Activated T-helper 17 cell treated with anti-CD3 and anti-CD28 coated beads, Interleukin-2, amount 50 U/mL, for 72 hours (primary cell): ENCODE results near the gene AP5M1. TPM values are rescaled to one million over a fixed set of nuclear protein-coding genes. Genes with fewer than 3 reads are reported as not detected.

Source experiments
- ATAC-seq: fragments of 150-1000 bp; cut with Tn5 transposase; replicated peaks from 2 replicates; pipeline ENCODE4 v1.10.0; 2021; ENCODE audit warnings: mild to moderate bottlenecking, moderate library complexity
- H3K27ac Mint-ChIP-seq: one replicate; pipeline ENCODE4 v1.8.0; 2022; ENCODE audit warnings: mixed read lengths
- H3K27me3 Mint-ChIP-seq: one replicate; pipeline ENCODE4 v1.8.0; 2022; ENCODE audit warnings: mixed read lengths
- H3K36me3 Mint-ChIP-seq: one replicate; pipeline ENCODE4 v1.8.0; 2022; ENCODE audit warnings: low read depth, mild to moderate bottlenecking, mixed read lengths
- H3K4me1 Mint-ChIP-seq: one replicate; pipeline ENCODE4 v1.8.0; 2022; ENCODE audit warnings: mixed read lengths
- H3K4me3 Mint-ChIP-seq: one replicate; pipeline ENCODE4 v1.8.0; 2022; ENCODE audit warnings: mild to moderate bottlenecking, mixed read lengths
- H3K9me3 Mint-ChIP-seq: one replicate; pipeline ENCODE4 v1.8.0; 2022; ENCODE audit warnings: mixed read lengths
- total RNA-seq, 2 donors: library from RNA; stranded (reverse); gene quantifications; one replicate each; pipeline ENCODE4 v1.2.3, GENCODE V29; 2022

The AP5M1 gene
- total RNA-seq, 2 donors from 2014 or later = 25.5 to 34.9 TPM

DNA sequence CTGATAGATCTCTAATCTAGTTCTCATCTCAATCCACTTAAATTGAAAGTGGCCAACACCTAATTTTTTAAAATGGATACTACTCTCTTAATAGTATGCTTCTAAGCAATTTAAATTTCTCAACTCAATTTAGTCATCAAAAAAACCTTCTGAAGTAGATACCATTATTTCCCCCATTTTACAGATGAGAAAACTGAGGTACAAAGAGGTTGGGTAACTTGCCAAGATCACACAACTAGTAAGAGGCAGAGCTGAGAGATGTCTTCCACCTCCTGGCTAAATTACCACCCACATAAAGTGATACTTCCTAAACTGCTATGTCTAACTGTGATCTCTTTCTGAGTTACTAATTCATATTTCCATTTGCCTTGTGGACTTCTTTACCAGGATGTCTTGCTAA, 6.7 kb upstream of the AP5M1 start:
- peaks cover 31% of the 10 kb centered on the region for H3K36me3 Mint-ChIP-seq
- H3K9me3 Mint-ChIP-seq = peaks cover 3% of the 10 kb centered on the region
- H3K4me1 Mint-ChIP-seq = peaks cover 32% of the 10 kb centered on the region
- no peaks in the 10 kb centered on the region for H3K27me3 Mint-ChIP-seq
- ATAC-seq = no peak
- H3K27ac Mint-ChIP-seq = peak overlapping the region; percentile 59
- H3K4me3 Mint-ChIP-seq = no peak overlapping the region

GRCh38 chr14:57266065-57266464, 2.7 kb upstream of the AP5M1 start:
- Mint-ChIP-seq H3K36me3 (peaks cover 22% of the 10 kb centered on the region), H3K9me3 (no peaks in the 10 kb centered on the region), H3K27me3 (no peaks in the 10 kb centered on the region), H3K4me1 (peaks cover 37% of the 10 kb centered on the region), H3K4me3 (no peak overlapping the region), H3K27ac (no peak overlapping the region)
- ATAC-seq = no peak

DNA sequence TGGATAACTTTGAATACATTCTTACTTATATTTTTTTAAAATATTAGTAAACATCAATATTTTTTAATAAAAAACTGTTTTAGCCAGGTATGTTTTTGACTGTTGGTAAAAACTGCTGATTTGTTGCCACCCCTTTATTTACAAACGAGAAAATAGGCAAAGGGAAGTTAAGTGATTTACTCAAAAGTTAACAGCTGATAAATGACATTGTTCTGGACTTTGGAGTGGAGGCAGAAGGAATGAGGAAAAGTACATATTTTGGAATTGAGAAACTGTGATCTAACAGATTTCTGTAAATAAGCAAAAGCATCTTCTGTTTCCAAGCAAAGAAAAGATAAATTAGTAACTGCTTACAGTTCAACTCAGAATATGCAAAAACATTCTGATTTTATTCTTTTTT, 4.5 kb downstream of the AP5M1 start:
- Mint-ChIP-seq H3K4me3 (no peak overlapping the region), H3K27ac (no peak overlapping the region), H3K27me3 (no peaks in the 10 kb centered on the region), H3K9me3 (no peaks in the 10 kb centered on the region), H3K4me1 (peaks cover 38% of the 10 kb centered on the region), H3K36me3 (peaks cover 48% of the 10 kb centered on the region)
- no peak for ATAC-seq

- Mint-ChIP-seq H3K4me3 (no peak overlapping the region), H3K36me3 (peaks cover 44% of the 10 kb centered on the region), H3K9me3 (no peaks in the 10 kb centered on the region), H3K4me1 (peaks cover 41% of the 10 kb centered on the region), H3K27me3 (no peaks in the 10 kb centered on the region), H3K27ac (peak overlapping the region; percentile 73)
- no peak for ATAC-seq
Measured at GRCh38 chr14:57274551-57274950, 5.8 kb downstream of the AP5M1 start.

- Mint-ChIP-seq H3K4me3 (no peak overlapping the region), H3K27me3 (no peaks in the 10 kb centered on the region), H3K36me3 (peaks cover 46% of the 10 kb centered on the region), H3K9me3 (no peaks in the 10 kb centered on the region), H3K4me1 (peaks cover 39% of the 10 kb centered on the region), H3K27ac (peak overlapping the region; percentile 73)
- peak; percentile 74 for ATAC-seq
Measured at GRCh38 chr14:57275023-57275664, 6.4 kb downstream of the AP5M1 start.

GRCh38 chr14:57277062-57277461, 8.3 kb downstream of the AP5M1 start:
- no peak overlapping the region for H3K4me3 Mint-ChIP-seq
- no peak overlapping the region for H3K27ac Mint-ChIP-seq
- no peaks in the 10 kb centered on the region for H3K9me3 Mint-ChIP-seq
- peaks cover 20% of the 10 kb centered on the region for H3K4me1 Mint-ChIP-seq
- ATAC-seq = no peak
- no peaks in the 10 kb centered on the region for H3K27me3 Mint-ChIP-seq
- H3K36me3 Mint-ChIP-seq = peaks cover 60% of the 10 kb centered on the region

GRCh38 chr14:57287745-57288144, 19.0 kb downstream of the AP5M1 start:
- H3K9me3 Mint-ChIP-seq = no peaks in the 10 kb centered on the region
- H3K4me3 Mint-ChIP-seq = no peak overlapping the region
- no peak overlapping the region for H3K27ac Mint-ChIP-seq
- ATAC-seq = no peak
- no peaks in the 10 kb centered on the region for H3K4me1 Mint-ChIP-seq
- H3K36me3 Mint-ChIP-seq = peaks cover 84% of the 10 kb centered on the region
- no peaks in the 10 kb centered on the region for H3K27me3 Mint-ChIP-seq

GRCh38 chr14:57290751-57291150, 22.0 kb downstream of the AP5M1 start:
- no peak overlapping the region for H3K27ac Mint-ChIP-seq
- peaks cover 54% of the 10 kb centered on the region for H3K36me3 Mint-ChIP-seq
- no peaks in the 10 kb centered on the region for H3K4me1 Mint-ChIP-seq
- no peaks in the 10 kb centered on the region for H3K27me3 Mint-ChIP-seq
- no peak overlapping the region for H3K4me3 Mint-ChIP-seq
- no peak for ATAC-seq
- no peaks in the 10 kb centered on the region for H3K9me3 Mint-ChIP-seq

GRCh38 chr14:57291692-57292647, 23.2 kb downstream of the AP5M1 start:
- Mint-ChIP-seq H3K4me1 (no peaks in the 10 kb centered on the region), H3K9me3 (no peaks in the 10 kb centered on the region), H3K4me3 (no peak overlapping the region), H3K27me3 (no peaks in the 10 kb centered on the region), H3K36me3 (peaks cover 42% of the 10 kb centered on the region), H3K27ac (no peak overlapping the region)
- ATAC-seq = no peak

- H3K36me3 Mint-ChIP-seq = peaks cover 28% of the 10 kb centered on the region
- H3K4me1 Mint-ChIP-seq = no peaks in the 10 kb centered on the region
- H3K27me3 Mint-ChIP-seq = no peaks in the 10 kb centered on the region
- no peak for ATAC-seq
- H3K27ac Mint-ChIP-seq = no peak overlapping the region
- no peaks in the 10 kb centered on the region for H3K9me3 Mint-ChIP-seq
- no peak overlapping the region for H3K4me3 Mint-ChIP-seq
Measured at GRCh38 chr14:57293866-57294837, 25.4 kb downstream of the AP5M1 start.

- Mint-ChIP-seq H3K9me3 (no peaks in the 10 kb centered on the region), H3K4me1 (no peaks in the 10 kb centered on the region), H3K36me3 (peaks cover 17% of the 10 kb centered on the region), H3K27me3 (no peaks in the 10 kb centered on the region), H3K27ac (no peak overlapping the region), H3K4me3 (no peak overlapping the region)
- no peak for ATAC-seq
Measured at GRCh38 chr14:57295239-57295638, 26.5 kb downstream of the AP5M1 start.

- no peaks in the 10 kb centered on the region for H3K27me3 Mint-ChIP-seq
- no peaks in the 10 kb centered on the region for H3K4me1 Mint-ChIP-seq
- H3K27ac Mint-ChIP-seq = no peak overlapping the region
- H3K9me3 Mint-ChIP-seq = no peaks in the 10 kb centered on the region
- H3K4me3 Mint-ChIP-seq = no peak overlapping the region
- H3K36me3 Mint-ChIP-seq = no peaks in the 10 kb centered on the region
- no peak for ATAC-seq
Measured at GRCh38 chr14:57297852-57298251, 29.1 kb downstream of the AP5M1 start.

GRCh38 chr14:57299511-57299910, 30.7 kb downstream of the AP5M1 start:
- no peak overlapping the region for H3K27ac Mint-ChIP-seq
- no peak for ATAC-seq
- H3K9me3 Mint-ChIP-seq = no peaks in the 10 kb centered on the region
- H3K36me3 Mint-ChIP-seq = no peaks in the 10 kb centered on the region
- peaks cover 1% of the 10 kb centered on the region for H3K27me3 Mint-ChIP-seq
- H3K4me3 Mint-ChIP-seq = no peak overlapping the region
- no peaks in the 10 kb centered on the region for H3K4me1 Mint-ChIP-seq

GRCh38 chr14:57302883-57303282, 34.1 kb downstream of the AP5M1 start:
- H3K4me1 Mint-ChIP-seq = no peaks in the 10 kb centered on the region
- peaks cover 18% of the 10 kb centered on the region for H3K27me3 Mint-ChIP-seq
- no peaks in the 10 kb centered on the region for H3K36me3 Mint-ChIP-seq
- no peak for ATAC-seq
- H3K9me3 Mint-ChIP-seq = no peaks in the 10 kb centered on the region
- H3K27ac Mint-ChIP-seq = no peak overlapping the region
- H3K4me3 Mint-ChIP-seq = no peak overlapping the region
